Measurements from ENCODE around the gene SUCLA2.

- TF ChIP-seq MAX (IDR thresholded peaks at IDR 0.05; ENCODE audit: low read depth, low read length): no peak
- no peak for TF ChIP-seq POLR2AphosphoS5 (IDR thresholded peaks at IDR 0.05; ENCODE audit: low read length)
Measured at GRCh38 chr13:48019796-48020195, 18.7 kb upstream of the SUCLA2 start.

Measured in GM12878 (cell line).